ENCODE data around the gene DEGS2. TPM values are rescaled to one million over a fixed set of nuclear protein-coding genes. Genes with fewer than 3 reads are reported as not detected.

The DEGS2 gene
- total and polyA plus RNA-seq, 12 donors = 0.04 to 0.20 (median 0.10) TPM; not detected in 7

- ATAC-seq = no peak
- 92% methylated on average over 6 of the region's 6 CpGs for WGBS, 2 donors
- H3K36me3 ChIP-seq = peaks cover 0 to 100% (median 9%) of the 10 kb centered on the region in 9 donors
Measured at GRCh38 chr14:100131181-100131580, 28.3 kb downstream of the DEGS2 start.

GRCh38 chr14:100130521-100130920 lies 28.9 kb downstream of the DEGS2 start:
- Histone ChIP-seq H3K27ac (no peak overlapping the region), H3K4me3 (no peak overlapping the region), H3K27me3 (no peaks in the 10 kb centered on the region), H3K36me3 (peaks cover 0 to 100% (median 9%) of the 10 kb centered on the region in 9 donors), H3K9me3 (no peaks in the 10 kb centered on the region), H3K4me1 (peaks cover 8 to 31% (median 17%) of the 10 kb centered on the region in 9 donors)
- intact Hi-C loops (cut with DNase I) = no loop called here
- DNase-seq (no peak), ATAC-seq (no peak)
- 92 to 94% methylated on average over 11 of the region's 11 CpGs for WGBS, 2 donors
- TF ChIP-seq CTCF (IDR thresholded peaks at IDR 0.05) = no peak

More at GRCh38 chr14:100131181-100131580, 28.3 kb downstream of the DEGS2 start:
- DNase-seq = no peak
- TF ChIP-seq CTCF (IDR thresholded peaks at IDR 0.05) = no peak
- Histone ChIP-seq H3K27me3 (no peaks in the 10 kb centered on the region), H3K9me3 (no peaks in the 10 kb centered on the region), H3K27ac (no peak overlapping the region), H3K4me3 (no peak overlapping the region), H3K4me1 (peaks cover 8 to 31% (median 17%) of the 10 kb centered on the region in 9 donors)
- intact Hi-C loops (cut with DNase I) = no loop called here

GRCh38 chr14:100129161-100129589 lies 30.3 kb downstream of the DEGS2 start:
- Histone ChIP-seq H3K9me3 (no peaks in the 10 kb centered on the region), H3K4me1 (peaks cover 8 to 31% (median 17%) of the 10 kb centered on the region in 9 donors), H3K36me3 (peaks cover 0 to 92% (median 1%) of the 10 kb centered on the region in 9 donors), H3K4me3 (no peak overlapping the region), H3K27ac (peak overlapping the region in 7 of 10 donors; percentile 1 to 61 (median 43)), H3K27me3 (no peaks in the 10 kb centered on the region)
- peak; percentile 56 to 72 (median 62) for ATAC-seq
- no peak for TF ChIP-seq CTCF (IDR thresholded peaks at IDR 0.05)
- no peak for DNase-seq
- intact Hi-C loops (cut with DNase I) = loop anchor here in 1 of 10 donors (10.0 kb wide), 1 partner anchor 66 kb away; no protein-coding TSS in a partner anchor
- WGBS, 2 donors = 50 to 70% methylated on average over 7 of the region's 7 CpGs

GRCh38 chr14:100128688-100129087 lies 30.8 kb downstream of the DEGS2 start:
- 65 to 75% methylated on average over 12 of the region's 12 CpGs for WGBS, 2 donors
- Histone ChIP-seq H3K9me3 (no peaks in the 10 kb centered on the region), H3K4me1 (peaks cover 8 to 31% (median 17%) of the 10 kb centered on the region in 9 donors), H3K4me3 (no peak overlapping the region), H3K36me3 (peaks cover 0 to 92% (median 0%) of the 10 kb centered on the region in 9 donors), H3K27me3 (no peaks in the 10 kb centered on the region), H3K27ac (peak overlapping the region in 5 of 10 donors; percentile 25 to 61 (median 49))
- DNase-seq (no peak), ATAC-seq (peak in 1 of 8 donors; percentile 13)
- intact Hi-C loops (cut with DNase I) = loop anchor here in 1 of 10 donors (10.0 kb wide), 1 partner anchor 66 kb away; no protein-coding TSS in a partner anchor
- TF ChIP-seq CTCF (IDR thresholded peaks at IDR 0.05) = no peak
